DOHH2 (cell line): Measurements from ENCODE around the gene NR3C2.

ENCODE experiments used
- H3F3A ChIP-seq: fragments of 200-600 bp; sonication (generic), shearing (Covaris generic); 2 replicates; pipeline ENCODE4 v1.6.0; 2016; ENCODE audit warnings: antibody characterized with exemption, mild to moderate bottlenecking; ENCODE audit not compliant: control insufficient read depth, insufficient read depth
- H3K27ac ChIP-seq: fragments of 200-600 bp; sonication (generic); 2 replicates; pipeline ENCODE4 v1.5.1; 2014; ENCODE audit warnings: low read depth, mild to moderate bottlenecking, low read length, moderate library complexity
- H3K27me3 ChIP-seq: fragments of 200-600 bp; sonication (generic); 2 replicates; pipeline ENCODE4 v1.6.1; 2014; ENCODE audit warnings: mild to moderate bottlenecking, low read length, mixed read lengths; ENCODE audit not compliant: control insufficient read depth
- H3K36me3 ChIP-seq: fragments of 200-600 bp; sonication (generic); 2 replicates; pipeline ENCODE4 v1.6.1; 2014; ENCODE audit warnings: mild to moderate bottlenecking, low read length, moderate library complexity, mixed read lengths; ENCODE audit not compliant: control insufficient read depth
- H3K4me1 ChIP-seq: fragments of 200-600 bp; sonication (generic); 2 replicates; pipeline ENCODE4 v1.6.1; 2014; ENCODE audit warnings: mild to moderate bottlenecking, low read length, mixed read lengths; ENCODE audit not compliant: control insufficient read depth
- H3K4me2 ChIP-seq: fragments of 200-600 bp; sonication (generic); 2 replicates; pipeline ENCODE4 v1.6.0; 2014; ENCODE audit warnings: mild to moderate bottlenecking, low read length, moderate library complexity
- H3K4me3 ChIP-seq: fragments of 200-600 bp; sonication (generic); 2 replicates; pipeline ENCODE4 v1.5.1; 2014; ENCODE audit warnings: mild to moderate bottlenecking, low read length, mixed read lengths
- H3K79me2 ChIP-seq: fragments of 200-600 bp; sonication (generic); 2 replicates; pipeline ENCODE4 v1.6.1; 2014; ENCODE audit warnings: mild to moderate bottlenecking, low read length, mixed read lengths; ENCODE audit not compliant: control insufficient read depth
- H3K9me2 ChIP-seq: fragments of 200-600 bp; sonication (generic); replicated peaks from 2 replicates; pipeline ENCODE4 v1.6.1; 2014; ENCODE audit warnings: mild to moderate bottlenecking, low read length, mixed read lengths; ENCODE audit not compliant: control insufficient read depth
- H3K9me3 ChIP-seq: fragments of 200-600 bp; sonication (generic); 2 replicates; pipeline ENCODE4 v1.6.1; 2014; ENCODE audit warnings: antibody characterized with exemption, low read length, mixed read lengths; ENCODE audit not compliant: control insufficient read depth, insufficient read depth
- H4K20me1 ChIP-seq: fragments of 200-600 bp; sonication (generic); 2 replicates; pipeline ENCODE4 v1.6.0; 2014; ENCODE audit warnings: low read depth, mild to moderate bottlenecking, antibody characterized with exemption, low read length, moderate library complexity; ENCODE audit not compliant: control insufficient read depth, insufficient read depth
- CTCF ChIP-seq: fragments of 200-600 bp; sonication (generic); IDR thresholded peaks from one replicate; pipeline ENCODE4 v1.5.1; 2014; ENCODE audit warnings: antibody characterized with exemption, mild to moderate bottlenecking, low read depth, low read length; ENCODE audit not compliant: poor library complexity, severe bottlenecking
- EZH2phosphoT487 ChIP-seq: fragments of 200-600 bp; sonication (generic); IDR thresholded peaks from 2 replicates; pipeline ENCODE4 v1.6.1; 2017; ENCODE audit warnings: borderline replicate concordance, mild to moderate bottlenecking, antibody characterized with exemption, low read length, moderate library complexity, mixed read lengths

NR3C2 gene

GRCh38 chr4:148210661-148211060 is 231.6 kb downstream of the NR3C2 start:
- Histone ChIP-seq H3K27ac (no peak overlapping the region), H4K20me1 (no peaks in the 10 kb centered on the region), H3K36me3 (no peaks in the 10 kb centered on the region), H3K79me2 (no peaks in the 10 kb centered on the region), H3K27me3 (no peaks in the 10 kb centered on the region), H3F3A (no peaks in the 10 kb centered on the region), H3K4me3 (no peak overlapping the region), H3K9me3 (no peaks in the 10 kb centered on the region), H3K9me2 (no peaks in the 10 kb centered on the region), H3K4me2 (no peak overlapping the region), H3K4me1 (no peaks in the 10 kb centered on the region)
- TF ChIP-seq CTCF: no peak
- TF ChIP-seq EZH2phosphoT487: no peak

- Histone ChIP-seq H3K27me3 (no peaks in the 10 kb centered on the region), H3K9me3 (no peaks in the 10 kb centered on the region), H3K9me2 (no peaks in the 10 kb centered on the region), H4K20me1 (no peaks in the 10 kb centered on the region), H3F3A (no peaks in the 10 kb centered on the region), H3K4me2 (no peak overlapping the region), H3K36me3 (no peaks in the 10 kb centered on the region), H3K4me3 (no peak overlapping the region), H3K27ac (no peak overlapping the region), H3K79me2 (no peaks in the 10 kb centered on the region), H3K4me1 (no peaks in the 10 kb centered on the region)
- TF ChIP-seq CTCF (no peak), EZH2phosphoT487 (no peak)
Measured at GRCh38 chr4:148207068-148207467, 235.1 kb downstream of the NR3C2 start.

GRCh38 chr4:148205476-148205875 is 236.7 kb downstream of the NR3C2 start:
- no peaks in the 10 kb centered on the region for H4K20me1 ChIP-seq
- no peak overlapping the region for H3K4me2 ChIP-seq
- no peaks in the 10 kb centered on the region for H3F3A ChIP-seq
- no peak overlapping the region for H3K27ac ChIP-seq
- no peaks in the 10 kb centered on the region for H3K27me3 ChIP-seq
- no peaks in the 10 kb centered on the region for H3K9me2 ChIP-seq
- no peaks in the 10 kb centered on the region for H3K36me3 ChIP-seq
- TF ChIP-seq EZH2phosphoT487 (no peak), CTCF (no peak)
- H3K79me2 ChIP-seq: no peaks in the 10 kb centered on the region
- H3K4me3 ChIP-seq: no peak overlapping the region
- H3K9me3 ChIP-seq: no peaks in the 10 kb centered on the region
- no peaks in the 10 kb centered on the region for H3K4me1 ChIP-seq

GRCh38 chr4:148204892-148205291 is 237.3 kb downstream of the NR3C2 start:
- Histone ChIP-seq H4K20me1 (no peaks in the 10 kb centered on the region), H3F3A (no peaks in the 10 kb centered on the region), H3K9me3 (no peaks in the 10 kb centered on the region), H3K36me3 (no peaks in the 10 kb centered on the region), H3K4me2 (no peak overlapping the region), H3K9me2 (no peaks in the 10 kb centered on the region), H3K79me2 (no peaks in the 10 kb centered on the region), H3K4me3 (no peak overlapping the region), H3K27me3 (no peaks in the 10 kb centered on the region), H3K4me1 (no peaks in the 10 kb centered on the region), H3K27ac (no peak overlapping the region)
- no peak for TF ChIP-seq EZH2phosphoT487
- TF ChIP-seq CTCF: no peak
